ENCODE results near the gene CBARP. TPM values are rescaled to one million over a fixed set of nuclear protein-coding genes. Genes with fewer than 3 reads are reported as not detected.
A peak's percentile ranks its signal among the peaks of the same experiment; 100 is the strongest.

Gene CBARP
- total RNA-seq, 4 donors from 2014 or later, result 0.38 to 1.6 (median 1.2) TPM

DNA sequence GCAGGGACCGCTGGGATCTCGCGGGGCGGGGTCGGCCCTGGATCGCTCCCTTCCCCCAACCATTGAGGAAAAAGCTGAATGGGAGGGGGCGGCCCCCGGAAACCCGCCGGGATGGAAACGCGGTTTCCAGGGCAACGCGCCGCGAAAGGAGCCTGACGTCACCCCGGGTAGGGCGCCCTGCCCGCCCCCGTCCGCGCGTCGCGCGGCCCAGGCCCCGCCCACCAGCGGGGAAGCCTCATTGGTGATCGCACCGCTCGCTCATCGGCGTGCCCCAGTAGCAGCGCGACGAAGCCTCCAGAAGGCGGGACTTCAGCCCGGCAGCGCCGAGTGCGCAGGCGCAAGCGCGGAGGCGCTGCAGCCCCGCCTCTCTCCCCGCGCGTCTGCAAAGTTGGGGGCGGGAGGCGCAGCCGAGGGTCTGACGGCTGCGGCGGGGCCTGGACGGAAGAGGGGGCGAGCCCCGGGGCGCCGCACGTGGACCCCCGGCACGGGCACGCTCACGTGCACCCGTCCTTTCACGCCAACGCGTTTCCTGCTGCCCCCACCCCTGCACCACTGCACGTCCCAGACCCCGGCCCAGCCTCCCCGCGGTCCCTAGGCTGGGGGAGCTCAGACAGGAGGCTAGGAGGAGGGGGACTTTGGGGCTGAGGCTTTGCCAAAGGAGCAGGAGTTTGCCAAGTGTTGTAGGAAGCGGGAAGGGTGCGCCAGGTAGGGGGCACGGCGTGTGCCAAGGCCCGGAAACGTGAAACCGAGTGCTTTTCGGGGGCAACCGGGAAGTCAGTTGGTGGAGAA lies 23.1 kb upstream of the CBARP start:
- DNase-seq, result peak; percentile 69
- Histone ChIP-seq H3K27me3 (no peaks in the 10 kb centered on the region), H3K27ac (peak overlapping the region; percentile 97 to 99 (median 98)), H3K9me3 (no peaks in the 10 kb centered on the region), H3K4me1 (peaks cover 75 to 100% (median 81%) of the 10 kb centered on the region in 3 donors), H3K36me3 (peaks cover 10 to 27% (median 12%) of the 10 kb centered on the region in 3 donors), H3K4me3 (peak overlapping the region; percentile 61 to 72 (median 70))
- intact Hi-C loops (cut with DNase I), result no loop called here
- TF ChIP-seq, protein P1, sequence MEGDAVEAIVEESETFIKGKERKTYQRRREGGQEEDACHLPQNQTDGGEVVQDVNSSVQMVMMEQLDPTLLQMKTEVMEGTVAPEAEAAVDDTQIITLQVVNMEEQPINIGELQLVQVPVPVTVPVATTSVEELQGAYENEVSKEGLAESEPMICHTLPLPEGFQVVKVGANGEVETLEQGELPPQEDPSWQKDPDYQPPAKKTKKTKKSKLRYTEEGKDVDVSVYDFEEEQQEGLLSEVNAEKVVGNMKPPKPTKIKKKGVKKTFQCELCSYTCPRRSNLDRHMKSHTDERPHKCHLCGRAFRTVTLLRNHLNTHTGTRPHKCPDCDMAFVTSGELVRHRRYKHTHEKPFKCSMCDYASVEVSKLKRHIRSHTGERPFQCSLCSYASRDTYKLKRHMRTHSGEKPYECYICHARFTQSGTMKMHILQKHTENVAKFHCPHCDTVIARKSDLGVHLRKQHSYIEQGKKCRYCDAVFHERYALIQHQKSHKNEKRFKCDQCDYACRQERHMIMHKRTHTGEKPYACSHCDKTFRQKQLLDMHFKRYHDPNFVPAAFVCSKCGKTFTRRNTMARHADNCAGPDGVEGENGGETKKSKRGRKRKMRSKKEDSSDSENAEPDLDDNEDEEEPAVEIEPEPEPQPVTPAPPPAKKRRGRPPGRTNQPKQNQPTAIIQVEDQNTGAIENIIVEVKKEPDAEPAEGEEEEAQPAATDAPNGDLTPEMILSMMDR (IDR thresholded peaks at IDR 0.05), result peak in 2 of 6 experiments; percentile 20
- TF ChIP-seq POLR2A (IDR thresholded peaks at IDR 0.05), result peak in 3 of 4 donors; percentile 25 to 95 (median 89)
- WGBS, 2 donors, result 1 to 2% methylated on average over 9 to 25 of the region's 83 CpGs

DNA sequence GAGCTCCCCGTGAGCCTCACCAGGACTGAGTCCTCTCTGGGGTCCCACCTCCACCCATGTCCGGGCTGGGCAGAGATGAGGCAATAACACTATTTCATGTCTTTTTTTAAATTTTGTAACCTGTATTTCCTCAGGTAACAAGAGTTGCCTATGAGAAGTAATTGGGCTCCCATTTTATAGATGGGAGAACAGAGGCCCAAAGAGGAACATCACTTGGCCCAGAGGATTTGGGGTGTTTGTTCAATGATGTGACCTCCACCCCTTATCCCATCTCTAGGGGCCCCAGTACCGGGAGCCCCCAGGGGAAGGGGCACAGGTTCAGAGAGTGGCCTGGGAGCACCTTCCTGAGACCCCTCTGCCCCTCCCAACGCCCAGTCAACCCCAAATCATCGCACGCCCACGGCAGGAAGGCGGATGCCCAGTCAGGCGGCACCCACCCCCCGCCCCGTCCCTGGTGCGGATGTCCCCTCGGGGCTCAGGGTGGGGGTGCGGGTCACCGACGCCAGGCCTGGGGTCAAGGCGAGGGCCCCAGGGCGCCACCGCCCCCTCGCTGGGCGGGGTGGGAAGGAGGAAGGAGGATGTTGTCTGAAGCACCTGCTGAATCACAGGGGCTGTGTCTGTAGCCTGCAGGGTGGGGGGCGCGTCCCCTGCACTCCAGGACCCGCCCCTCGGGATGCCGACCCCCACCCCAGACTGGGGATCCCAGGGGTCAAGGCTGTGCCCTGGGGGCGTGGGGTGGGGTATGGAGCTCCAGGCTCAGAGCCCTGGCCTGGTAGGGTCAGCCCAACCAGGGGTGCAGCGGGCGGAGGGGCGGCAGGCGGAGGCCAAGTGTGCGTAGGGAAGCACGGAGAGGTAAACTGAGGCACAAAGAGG lies 22.3 kb upstream of the CBARP start:
- Histone ChIP-seq H3K4me1 (peaks cover 73 to 100% (median 81%) of the 10 kb centered on the region in 3 donors), H3K27me3 (no peaks in the 10 kb centered on the region), H3K4me3 (peak overlapping the region; percentile 61 to 72 (median 70)), H3K27ac (peak overlapping the region; percentile 97 to 99 (median 98)), H3K36me3 (peaks cover 19 to 35% (median 20%) of the 10 kb centered on the region in 3 donors), H3K9me3 (no peaks in the 10 kb centered on the region)
- DNase-seq, result no peak
- intact Hi-C loops (cut with DNase I), result no loop called here
- WGBS, 2 donors, result 10 to 18% methylated on average over 1 to 8 of the region's 33 CpGs
- TF ChIP-seq POLR2A (IDR thresholded peaks at IDR 0.05), result peak in 1 of 4 donors; percentile 8
- TF ChIP-seq, protein P1 (IDR thresholded peaks at IDR 0.05), result no peak

DNA sequence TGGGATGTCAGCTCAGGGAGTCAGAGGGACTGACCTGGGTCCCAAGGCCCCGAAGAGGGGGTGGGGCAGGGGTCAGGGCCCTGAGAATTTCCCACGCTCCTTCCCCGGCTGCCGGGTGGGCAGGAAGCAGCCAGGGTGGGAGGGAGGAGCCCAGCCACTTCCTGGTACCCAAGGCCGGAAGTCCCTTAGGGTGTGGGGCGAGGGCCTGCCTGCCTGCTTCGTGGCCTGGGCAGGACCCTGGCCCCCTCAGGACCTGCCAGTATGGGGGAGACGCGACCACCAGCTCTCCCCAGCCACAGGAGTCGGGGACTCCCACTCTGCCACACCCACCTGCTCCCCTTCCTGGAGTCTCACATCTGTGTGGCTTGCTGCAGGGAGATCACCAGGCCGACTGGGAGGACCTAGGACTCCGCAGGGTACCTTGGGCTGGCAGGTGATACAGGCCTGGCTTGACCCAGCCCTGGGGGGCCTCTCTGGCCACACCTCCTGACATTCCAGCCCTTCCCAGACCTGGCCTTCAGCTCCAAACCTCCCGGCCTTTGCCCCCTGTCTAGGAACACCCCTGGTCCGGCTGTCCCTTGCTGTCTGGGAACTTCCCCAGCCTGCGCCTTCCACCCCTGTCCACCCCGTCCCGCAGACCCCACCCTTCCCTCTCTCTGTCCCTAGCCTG lies 21.5 kb upstream of the CBARP start:
- H3K4me3 ChIP-seq, result peak overlapping the region; percentile 3 to 54 (median 35)
- peak overlapping the region; percentile 97 to 99 (median 98) for H3K27ac ChIP-seq
- DNase-seq, result no peak
- intact Hi-C loops (cut with DNase I), result no loop called here
- WGBS, 2 donors, result 13 to 23% methylated on average over 7 to 10 of the region's 17 CpGs
- H3K4me1 ChIP-seq, result peaks cover 79 to 100% (median 83%) of the 10 kb centered on the region in 3 donors
- no peaks in the 10 kb centered on the region for H3K27me3 ChIP-seq
- H3K36me3 ChIP-seq, result peaks cover 25 to 43% (median 28%) of the 10 kb centered on the region in 3 donors
- TF ChIP-seq, protein P1 (IDR thresholded peaks at IDR 0.05), result no peak
- TF ChIP-seq POLR2A (IDR thresholded peaks at IDR 0.05), result peak in 2 of 4 donors; percentile 23 to 75
- H3K9me3 ChIP-seq, result no peaks in the 10 kb centered on the region

DNA sequence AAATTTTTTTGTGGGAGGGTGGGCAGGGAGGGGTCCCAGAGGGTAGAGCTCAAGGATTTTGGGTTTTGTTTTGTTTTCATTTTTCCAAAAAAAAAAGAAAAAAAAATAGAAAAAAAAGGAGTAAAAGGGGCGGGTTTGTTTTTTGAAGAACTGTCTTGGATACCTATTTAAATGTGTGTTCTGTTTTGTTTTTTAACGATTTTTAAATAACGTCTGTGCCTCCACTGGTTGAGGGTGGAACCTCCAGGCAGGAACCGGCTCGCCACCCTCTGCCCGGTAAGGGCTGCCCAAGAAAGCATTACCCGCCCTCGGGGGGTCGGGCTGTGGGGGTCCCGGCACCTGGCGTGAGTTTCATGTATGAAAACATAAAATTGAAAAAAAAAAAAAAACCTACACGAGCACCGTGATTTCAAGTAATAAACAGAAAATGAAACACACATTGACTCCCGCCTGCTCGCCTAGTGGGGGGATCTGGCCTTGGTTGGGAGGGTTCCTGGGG lies 21.0 kb upstream of the CBARP start:
- DNase-seq, result no peak
- H3K4me1 ChIP-seq, result peaks cover 85 to 100% (median 89%) of the 10 kb centered on the region in 3 donors
- peaks cover 29 to 48% (median 33%) of the 10 kb centered on the region in 3 donors for H3K36me3 ChIP-seq
- no peak for TF ChIP-seq POLR2A (IDR thresholded peaks at IDR 0.05)
- TF ChIP-seq, protein P1 (IDR thresholded peaks at IDR 0.05), result peak in 2 of 6 experiments; percentile 8 to 14
- intact Hi-C loops (cut with DNase I), result no loop called here
- H3K9me3 ChIP-seq, result no peaks in the 10 kb centered on the region
- no peaks in the 10 kb centered on the region for H3K27me3 ChIP-seq
- H3K27ac ChIP-seq, result peak overlapping the region; percentile 97 to 99 (median 98)
- H3K4me3 ChIP-seq, result peak overlapping the region; percentile 3 to 54 (median 35)
- WGBS, 2 donors, result 7 to 8% methylated on average over 15 of the region's 15 CpGs
